ENCODE data around the gene NQO1. TPM values are rescaled to one million over a fixed set of nuclear protein-coding genes. Genes with fewer than 3 reads are reported as not detected.

Gene NQO1
- total and polyA plus RNA-seq, 2 of the 13 experiments (the other 11 are each of a cell fraction or from before 2014, with no cell fraction given): 464 to 1,060 TPM

DNA sequence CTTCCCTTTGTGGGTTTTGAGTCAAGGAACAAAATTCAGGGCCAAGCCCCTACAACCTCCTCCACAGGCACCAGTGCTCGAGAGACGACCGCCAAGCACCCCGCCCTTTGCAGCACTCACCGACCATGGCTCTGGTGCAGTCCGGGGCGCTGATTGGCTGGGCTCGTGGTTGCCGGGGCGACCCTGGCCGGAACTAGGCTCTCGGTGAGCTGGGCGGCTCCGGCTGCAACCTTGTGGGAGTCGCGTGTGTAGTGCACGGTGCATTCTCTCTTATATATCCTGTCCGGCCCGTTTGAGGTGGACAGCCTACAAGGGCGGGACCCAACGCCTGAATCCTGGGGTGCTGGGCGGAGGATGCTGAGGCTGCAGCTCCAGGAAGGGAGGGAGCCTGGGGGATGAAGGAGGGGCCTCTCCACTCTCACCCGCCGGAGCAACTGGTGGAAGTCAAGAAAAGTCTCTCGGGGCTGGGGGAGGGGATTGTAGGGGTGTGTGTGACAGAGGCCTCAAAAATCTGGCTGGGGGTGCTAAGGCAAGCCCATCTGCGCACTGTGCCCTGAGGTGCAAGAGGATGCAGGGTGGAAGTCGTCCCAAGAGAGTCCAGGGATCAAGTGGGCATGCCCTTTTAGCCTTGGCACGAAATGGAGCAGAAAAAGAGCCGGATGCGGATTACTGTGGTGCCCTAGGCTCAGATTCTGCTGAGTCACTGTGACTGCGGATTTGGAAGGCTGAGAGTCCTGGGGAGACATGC lies at the start of gene NQO1 (continued):
- TF ChIP-seq, protein P1, sequence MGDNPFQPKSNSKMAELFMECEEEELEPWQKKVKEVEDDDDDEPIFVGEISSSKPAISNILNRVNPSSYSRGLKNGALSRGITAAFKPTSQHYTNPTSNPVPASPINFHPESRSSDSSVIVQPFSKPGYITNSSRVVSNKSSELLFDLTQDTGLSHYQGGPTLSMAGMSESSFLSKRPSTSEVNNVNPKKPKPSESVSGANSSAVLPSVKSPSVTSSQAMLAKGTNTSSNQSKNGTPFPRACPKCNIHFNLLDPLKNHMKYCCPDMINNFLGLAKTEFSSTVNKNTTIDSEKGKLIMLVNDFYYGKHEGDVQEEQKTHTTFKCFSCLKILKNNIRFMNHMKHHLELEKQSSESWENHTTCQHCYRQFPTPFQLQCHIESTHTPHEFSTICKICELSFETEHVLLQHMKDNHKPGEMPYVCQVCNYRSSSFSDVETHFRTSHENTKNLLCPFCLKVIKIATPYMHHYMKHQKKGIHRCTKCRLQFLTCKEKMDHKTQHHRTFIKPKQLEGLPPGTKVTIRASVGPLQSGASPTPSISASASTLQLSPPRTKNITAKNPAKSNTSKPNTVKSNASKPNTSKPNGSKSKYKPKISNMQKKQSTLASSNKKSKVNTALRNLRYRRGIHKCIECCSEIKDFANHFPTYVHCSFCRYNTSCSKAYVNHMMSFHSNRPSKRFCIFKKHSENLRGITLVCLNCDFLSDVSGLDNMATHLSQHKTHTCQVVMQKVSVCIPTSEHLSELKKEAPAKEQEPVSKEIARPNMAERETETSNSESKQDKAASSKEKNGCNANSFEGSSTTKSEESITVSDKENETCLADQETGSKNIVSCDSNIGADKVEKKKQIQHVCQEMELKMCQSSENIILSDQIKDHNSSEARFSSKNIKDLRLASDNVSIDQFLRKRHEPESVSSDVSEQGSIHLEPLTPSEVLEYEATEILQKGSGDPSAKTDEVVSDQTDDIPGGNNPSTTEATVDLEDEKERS (CRISPR knock-in tag; IDR thresholded peaks at IDR 0.05): peak; percentile 54; the same call in 1 of the 2 replicates
- TF ChIP-seq BORCS8-MEF2B (CRISPR knock-in tag; IDR thresholded peaks at IDR 0.05) (peak; percentile 83), MIER2 (CRISPR knock-in tag; IDR thresholded peaks at IDR 0.05) (no peak), MTA1 (CRISPR knock-in tag; IDR thresholded peaks at IDR 0.05; ENCODE audit: borderline replicate concordance) (no peak; the same call in 1 of the 2 replicates), SMC3 (IDR thresholded peaks at IDR 0.05; ENCODE audit: low read length) (no peak), FOXP1 (IDR thresholded peaks at IDR 0.05) (no peak), FOXP1 (CRISPR knock-in tag; IDR thresholded peaks at IDR 0.05) (no peak), FOXK2 (IDR thresholded peaks at IDR 0.05) (no peak), ZNF496 (CRISPR knock-in tag; IDR thresholded peaks at IDR 0.05; ENCODE audit: insufficient replicate concordance) (no peak), ZNF616 (CRISPR knock-in tag; IDR thresholded peaks at IDR 0.05; ENCODE audit: low read depth) (no peak), RBAK (CRISPR knock-in tag; IDR thresholded peaks at IDR 0.05) (no peak), BHLHE40 (IDR thresholded peaks at IDR 0.05; ENCODE audit: low read length) (peak; percentile 70; the same call in 1 of the 2 replicates), NCOA1 (CRISPR knock-in tag; IDR thresholded peaks at IDR 0.05) (0 out of 2 replicates have a peak, but pooled peaks have one; percentile 19), RBM22 (optimal IDR thresholded peaks at IDR 0.05; ENCODE audit: low read length) (peak; percentile 89), CREM (IDR thresholded peaks at IDR 0.05) (peak; percentile 57; the same call in 1 of the 2 replicates), CREM (CRISPR knock-in tag; IDR thresholded peaks at IDR 0.05) (no peak)
- TF ChIP-seq, protein P2, sequence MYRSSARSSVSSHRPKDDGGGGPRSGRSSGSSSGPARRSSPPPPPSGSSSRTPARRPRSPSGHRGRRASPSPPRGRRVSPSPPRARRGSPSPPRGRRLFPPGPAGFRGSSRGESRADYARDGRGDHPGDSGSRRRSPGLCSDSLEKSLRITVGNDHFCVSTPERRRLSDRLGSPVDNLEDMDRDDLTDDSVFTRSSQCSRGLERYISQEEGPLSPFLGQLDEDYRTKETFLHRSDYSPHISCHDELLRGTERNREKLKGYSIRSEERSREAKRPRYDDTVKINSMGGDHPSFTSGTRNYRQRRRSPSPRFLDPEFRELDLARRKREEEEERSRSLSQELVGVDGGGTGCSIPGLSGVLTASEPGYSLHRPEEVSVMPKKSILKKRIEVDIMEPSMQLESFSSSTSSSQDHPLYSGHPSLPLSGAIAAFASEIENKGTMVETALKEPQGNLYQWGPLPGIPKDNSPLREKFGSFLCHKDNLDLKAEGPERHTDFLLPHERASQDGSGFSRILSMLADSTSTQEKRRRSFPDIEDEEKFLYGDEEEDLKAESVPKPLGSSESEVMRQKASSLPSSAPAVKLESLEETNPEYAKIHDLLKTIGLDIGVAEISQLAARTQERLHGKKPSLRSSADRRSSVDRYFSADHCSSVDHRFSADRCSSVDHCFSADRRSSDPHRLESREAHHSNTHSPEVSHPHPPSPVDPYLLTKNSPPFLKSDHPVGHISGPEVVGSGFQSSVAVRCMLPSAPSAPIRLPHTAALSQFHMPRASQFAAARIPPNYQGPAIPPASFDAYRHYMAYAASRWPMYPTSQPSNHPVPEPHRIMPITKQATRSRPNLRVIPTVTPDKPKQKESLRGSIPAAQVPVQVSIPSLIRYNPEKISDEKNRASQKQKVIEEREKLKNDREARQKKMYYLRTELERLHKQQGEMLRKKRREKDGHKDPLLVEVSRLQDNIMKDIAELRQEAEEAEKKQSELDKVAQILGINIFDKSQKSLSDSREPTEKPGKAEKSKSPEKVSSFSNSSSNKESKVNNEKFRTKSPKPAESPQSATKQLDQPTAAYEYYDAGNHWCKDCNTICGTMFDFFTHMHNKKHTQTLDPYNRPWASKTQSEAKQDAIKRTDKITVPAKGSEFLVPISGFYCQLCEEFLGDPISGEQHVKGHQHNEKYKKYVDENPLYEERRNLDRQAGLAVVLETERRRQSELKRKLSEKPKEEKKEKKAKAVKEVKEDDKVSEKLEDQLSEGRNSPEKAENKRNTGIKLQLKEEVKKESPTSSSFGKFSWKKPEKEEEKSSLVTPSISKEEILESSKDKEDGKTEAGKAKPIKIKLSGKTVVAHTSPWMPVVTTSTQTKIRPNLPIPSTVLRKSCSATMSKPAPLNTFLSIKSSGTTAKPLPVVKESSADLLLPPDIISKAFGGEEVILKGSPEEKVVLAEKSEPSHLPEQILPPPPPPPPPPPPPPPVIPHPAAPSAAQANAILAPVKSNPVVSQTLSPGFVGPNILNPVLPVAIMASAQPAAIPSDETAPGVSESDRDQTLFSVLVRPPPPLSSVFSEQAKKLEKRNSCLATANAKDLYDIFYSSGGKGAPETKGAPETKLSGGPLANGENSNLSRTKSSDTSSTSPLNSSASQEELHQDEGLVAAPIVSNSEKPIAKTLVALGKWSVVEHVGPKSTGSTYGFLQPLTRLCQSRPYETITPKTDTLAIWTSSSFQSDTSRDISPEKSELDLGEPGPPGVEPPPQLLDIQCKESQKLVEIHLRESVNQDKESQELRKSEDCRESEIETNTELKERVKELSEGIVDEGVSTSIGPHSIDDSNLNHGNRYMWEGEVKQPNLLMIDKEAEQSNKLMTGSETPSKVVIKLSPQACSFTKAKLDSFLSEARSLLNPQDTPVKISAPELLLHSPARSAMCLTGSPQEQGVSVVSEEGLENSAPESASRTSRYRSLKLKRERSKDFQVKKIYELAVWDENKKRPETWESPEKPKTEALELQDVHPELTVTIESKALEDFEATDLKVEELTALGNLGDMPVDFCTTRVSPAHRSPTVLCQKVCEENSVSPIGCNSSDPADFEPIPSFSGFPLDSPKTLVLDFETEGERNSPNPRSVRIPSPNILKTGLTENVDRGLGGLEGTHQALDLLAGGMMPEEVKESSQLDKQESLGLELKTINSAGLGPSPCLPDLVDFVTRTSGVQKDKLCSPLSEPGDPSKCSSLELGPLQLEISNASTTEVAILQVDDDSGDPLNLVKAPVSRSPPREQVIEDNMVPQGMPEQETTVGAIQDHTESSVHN (CRISPR knock-in tag; IDR thresholded peaks at IDR 0.05): no peak
- TF ChIP-seq, protein P3, sequence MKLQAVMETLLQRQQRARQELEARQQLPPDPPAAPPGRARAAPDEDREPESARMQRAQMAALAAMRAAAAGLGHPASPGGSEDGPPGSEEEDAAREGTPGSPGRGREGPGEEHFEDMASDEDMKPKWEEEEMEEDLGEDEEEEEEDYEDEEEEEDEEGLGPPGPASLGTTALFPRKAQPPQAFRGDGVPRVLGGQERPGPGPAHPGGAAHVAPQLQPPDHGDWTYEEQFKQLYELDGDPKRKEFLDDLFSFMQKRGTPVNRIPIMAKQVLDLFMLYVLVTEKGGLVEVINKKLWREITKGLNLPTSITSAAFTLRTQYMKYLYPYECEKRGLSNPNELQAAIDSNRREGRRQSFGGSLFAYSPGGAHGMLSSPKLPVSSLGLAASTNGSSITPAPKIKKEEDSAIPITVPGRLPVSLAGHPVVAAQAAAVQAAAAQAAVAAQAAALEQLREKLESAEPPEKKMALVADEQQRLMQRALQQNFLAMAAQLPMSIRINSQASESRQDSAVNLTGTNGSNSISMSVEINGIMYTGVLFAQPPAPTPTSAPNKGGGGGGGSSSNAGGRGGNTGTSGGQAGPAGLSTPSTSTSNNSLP (IDR thresholded peaks at IDR 0.05; ENCODE audit: low read depth, low read length): no peak

Measured in HepG2 (cell line).